ENCODE data around the gene CARS1. TPM values are rescaled to one million over a fixed set of nuclear protein-coding genes. Genes with fewer than 3 reads are reported as not detected.

Gene CARS1
- total and polyA plus RNA-seq, 2 of the 4 experiments (the other 2 are of a cell fraction) = 72.7 to 78.3 TPM

DNA sequence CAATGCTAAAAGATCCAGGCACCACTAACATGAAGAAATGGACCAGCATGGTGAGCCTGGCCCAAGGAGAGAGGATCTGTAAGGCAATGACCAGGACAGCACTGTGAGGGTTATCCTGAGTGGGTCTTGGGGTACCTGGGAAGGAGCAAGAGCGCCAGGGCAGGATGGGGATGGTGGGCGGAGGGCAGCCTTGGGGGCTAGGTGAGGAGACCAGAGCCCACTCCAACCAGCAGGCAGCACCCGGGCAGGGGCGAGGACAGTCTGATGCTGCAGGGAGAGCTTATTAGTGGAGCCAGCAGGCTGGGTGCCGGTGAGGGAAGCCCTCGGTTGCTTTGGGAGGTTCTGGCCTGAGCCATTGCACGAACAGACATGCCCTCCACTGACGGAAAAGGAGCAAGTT is 54.4 kb downstream of the CARS1 start:
- Histone ChIP-seq H2BK5ac (ENCODE audit: low read depth, low read length, poor library complexity, severe bottlenecking) (no peak overlapping the region), H4K8ac (ENCODE audit: low read depth in 2 of 2, low read length in 2 of 2) (no peak overlapping the region), H3K79me1 (ENCODE audit: low read depth in 1 of 2, low read length in 2 of 2) (peaks cover 6 to 34% of the 10 kb centered on the region in 2 experiments; a peak in 2 of 4 replicates), H3K4me3 (ENCODE audit: insufficient read depth, low read depth, low read length) (no peak overlapping the region), H3K36me3 (ENCODE audit: control insufficient read depth, insufficient read depth, low read length) (peaks cover 79% of the 10 kb centered on the region), H2BK120ac (ENCODE audit: low read depth, low read length) (no peak overlapping the region), H4K91ac (ENCODE audit: insufficient read depth, low read depth, low read length) (no peak overlapping the region), H4K5ac (ENCODE audit: low read depth, low read length) (no peak overlapping the region), H3K4ac (ENCODE audit: low read depth, low read length) (no peak overlapping the region), H3K14ac (replicated peaks; ENCODE audit: low read depth, low read length) (no peak overlapping the region), H3K27me3 (ENCODE audit: control insufficient read depth, insufficient read depth, low read length) (no peaks in the 10 kb centered on the region), H2AK9ac (replicated peaks; ENCODE audit: low read depth, low read length, poor library complexity) (no peak overlapping the region), H3K4me2 (ENCODE audit: low read depth, low read length) (no peak overlapping the region), H3K18ac (ENCODE audit: low read depth, low read length) (no peak overlapping the region), H3K9me1 (ENCODE audit: insufficient read depth, low read length) (peaks cover 18% of the 10 kb centered on the region; the same call in 1 of the 2 replicates), H3K27ac (ENCODE audit: insufficient read depth, low read length) (no peak overlapping the region), H2AK5ac (ENCODE audit: low read depth, low read length) (no peak overlapping the region), H2BK15ac (ENCODE audit: low read depth, low read length) (no peak overlapping the region), H3K4me1 (ENCODE audit: control insufficient read depth, insufficient read depth, low read length) (peaks cover 9% of the 10 kb centered on the region), H2AFZ (replicated peaks; ENCODE audit: low read length, poor library complexity) (no peak overlapping the region), H2BK20ac (ENCODE audit: low read depth, low read length) (no peak overlapping the region), H3K23ac (ENCODE audit: low read depth, low read length) (no peak overlapping the region), H3K9me3 (ENCODE audit: control insufficient read depth, insufficient read depth, low read length) (no peaks in the 10 kb centered on the region), H4K20me1 (ENCODE audit: insufficient read depth, low read length) (peaks cover 15% of the 10 kb centered on the region), H3K9ac (ENCODE audit: low read depth, low read length) (no peak overlapping the region), H3K56ac (ENCODE audit: extremely low read depth, insufficient read depth, low read length) (no peak overlapping the region)
- in situ Hi-C loops (cut with MboI; ENCODE audit: low sequenced_read_pairs) = no loop called here
- dilution Hi-C loops (cut with HindIII; ENCODE audit: low sequenced_read_pairs, unreplicated experiment) = no loop called here
- no peak for ATAC-seq (ENCODE audit: low read depth)
- intact Hi-C loops (cut with micrococcal nuclease) = no loop called here
- WGBS, 2 experiments (ENCODE audit: extremely low coverage in 2 of 2, insufficient read length in 1 of 2) = 100% methylated on average over 1 of the region's 8 CpGs; no CpG with 5 or more reads in 1 of the 2 experiments
- ChIA-PET POLR2A (ENCODE audit: unreplicated experiment) (no interaction called here), CTCF (no interaction called here)
- no peak for DNase-seq
- no TSS peak for BruUV-seq (replicated peaks)
- TF ChIP-seq MAZ (IDR thresholded peaks at IDR 0.05; ENCODE audit: borderline replicate concordance, low read depth, low read length) (no peak), MXI1 (IDR thresholded peaks at IDR 0.05; ENCODE audit: borderline replicate concordance, low read depth, low read length) (no peak)
- TF ChIP-seq, protein P1, sequence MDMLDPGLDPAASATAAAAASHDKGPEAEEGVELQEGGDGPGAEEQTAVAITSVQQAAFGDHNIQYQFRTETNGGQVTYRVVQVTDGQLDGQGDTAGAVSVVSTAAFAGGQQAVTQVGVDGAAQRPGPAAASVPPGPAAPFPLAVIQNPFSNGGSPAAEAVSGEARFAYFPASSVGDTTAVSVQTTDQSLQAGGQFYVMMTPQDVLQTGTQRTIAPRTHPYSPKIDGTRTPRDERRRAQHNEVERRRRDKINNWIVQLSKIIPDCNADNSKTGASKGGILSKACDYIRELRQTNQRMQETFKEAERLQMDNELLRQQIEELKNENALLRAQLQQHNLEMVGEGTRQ (IDR thresholded peaks at IDR 0.05; ENCODE audit: low read depth, low read length) = no peak

Data from IMR-90 (cell line).